HTERT RPE-1 (cell line): ENCODE results near the gene SUPT5H.
"Not testable (repeated sequence)": the region's sequence is repeated elsewhere in the genome, so short reads cannot be mapped to it uniquely, and the experiment has no call there.

Experiments used
- in situ Hi-C: fragments of 300-500 bp; cut with MboI; formaldehyde crosslinking; loops from 4 replicates; pipeline ENCODE4 v1.14.3; 2020; ENCODE audit warnings: low sequenced_read_pairs

The SUPT5H gene

GRCh38 chr19:39424934-39425333 is 20.4 kb upstream of the SUPT5H start:
- in situ Hi-C loops = no loop called here

GRCh38 chr19:39425744-39426143 is 19.6 kb upstream of the SUPT5H start:
- in situ Hi-C loops = no loop called here

- in situ Hi-C loops = no loop called here
Measured at GRCh38 chr19:39426170-39426569, 19.2 kb upstream of the SUPT5H start.

GRCh38 chr19:39427707-39428106 is 17.7 kb upstream of the SUPT5H start:
- in situ Hi-C loops = no loop called here

- in situ Hi-C loops = no loop called here
Measured at GRCh38 chr19:39428283-39429112, 16.9 kb upstream of the SUPT5H start.

GRCh38 chr19:39430675-39431593 is 14.4 kb upstream of the SUPT5H start:
- in situ Hi-C loops = no loop called here

GRCh38 chr19:39432677-39433025 is 12.7 kb upstream of the SUPT5H start:
- in situ Hi-C loops = no loop called here

- in situ Hi-C loops = no loop called here
Measured at GRCh38 chr19:39433480-39434079, 11.8 kb upstream of the SUPT5H start.

GRCh38 chr19:39434123-39435076 is 11.0 kb upstream of the SUPT5H start:
- in situ Hi-C loops = no loop called here

GRCh38 chr19:39435499-39436349 is 9.7 kb upstream of the SUPT5H start, which contains the start of gene RPS16:
Gene RPS16, minus strand, starts transcription at chr19:39435949. Its CDS starts 54 bp downstream, at chr19:39435895.
- in situ Hi-C loops = no loop called here

- in situ Hi-C loops = no loop called here
Measured at GRCh38 chr19:39436350-39436716, 9.0 kb upstream of the SUPT5H start.

- in situ Hi-C loops = no loop called here
Measured at GRCh38 chr19:39438270-39438934, 7.0 kb upstream of the SUPT5H start.

GRCh38 chr19:39444598-39445195 is 685 bp upstream of the SUPT5H start:
- in situ Hi-C loops = no loop called here

GRCh38 chr19:39446365-39447084 is 1.1 kb downstream of the SUPT5H start:
- in situ Hi-C loops = no loop called here

- in situ Hi-C loops = no loop called here
Measured at GRCh38 chr19:39448271-39448670, 2.9 kb downstream of the SUPT5H start.

- in situ Hi-C loops = no loop called here
Measured at GRCh38 chr19:39449116-39449797, 3.9 kb downstream of the SUPT5H start.

- in situ Hi-C loops = not testable (repeated sequence)
Measured at GRCh38 chr19:39451257-39451656, 5.9 kb downstream of the SUPT5H start.
